ENCODE measurements around the gene GTPBP2. TPM values are rescaled to one million over a fixed set of nuclear protein-coding genes. Genes with fewer than 3 reads are reported as not detected.

GTPBP2 gene
- total and polyA plus RNA-seq, 2 of the 13 experiments (the other 11 are each of a cell fraction or from before 2014, with no cell fraction given): 26.9 to 88.2 TPM

- no peak overlapping the region for H3K4me2 ChIP-seq (ENCODE audit: low read depth, low read length)
- TF ChIP-seq HNF4A (CRISPR knock-in tag; IDR thresholded peaks at IDR 0.05) (no peak), KDM4B (CRISPR knock-in tag; IDR thresholded peaks at IDR 0.05) (no peak), HIC2 (CRISPR knock-in tag; IDR thresholded peaks at IDR 0.05; ENCODE audit: low read depth) (no peak), MLX (CRISPR knock-in tag; IDR thresholded peaks at IDR 0.05) (no peak), ZSCAN12 (CRISPR knock-in tag; IDR thresholded peaks at IDR 0.05) (no peak), PREB (CRISPR knock-in tag; IDR thresholded peaks at IDR 0.05) (no peak), ZXDC (CRISPR knock-in tag; IDR thresholded peaks at IDR 0.05) (no peak), CSRNP1 (CRISPR knock-in tag; IDR thresholded peaks at IDR 0.05) (no peak)
- H3K4me3 ChIP-seq (replicated peaks in 1 of 3; ENCODE audit: insufficient read depth in 1 of 3, low read depth in 2 of 3, low read length in 3 of 3): no peak overlapping the region
- H3K4me1 ChIP-seq (ENCODE audit: insufficient read depth, low read length): peaks cover 41% of the 10 kb centered on the region
- in situ Hi-C loops (cut with HindIII; ENCODE audit: extremely low pct_ligation_motif_present, low pct_unique_long_range_greater_than_20kb): no loop called here
- no peak overlapping the region for H3K27ac ChIP-seq (ENCODE audit: extremely low read length, insufficient read depth, low read length)
- no peaks in the 10 kb centered on the region for H3K27me3 ChIP-seq (ENCODE audit: control insufficient read depth in 1 of 2, insufficient read depth in 2 of 2, low read length in 2 of 2)
- no TSS peak for BruUV-seq (replicated peaks)
- H3K9ac ChIP-seq (ENCODE audit: insufficient read depth, low read depth, low read length): no peak overlapping the region
- ATAC-seq (no peak), FAIRE-seq (no peak), DNase-seq (ENCODE audit: low spot score) (no peak)
- intact Hi-C loops (cut with micrococcal nuclease; ENCODE audit: unreplicated experiment): no loop called here
- ChIA-PET CTCF (ENCODE audit: low intra/inter-chr PET ratio, low total read pairs) (no interaction called here), POLR2A (interaction anchor here (7.5 kb wide), 1 partner anchor 45 kb away, joined by 55 read pairs; the partner anchor contains the start of gene GTPBP2)
- no peaks in the 10 kb centered on the region for H3K9me3 ChIP-seq (ENCODE audit: low read length)
- 97% methylated on average over 8 of the region's 8 CpGs for WGBS (ENCODE audit: low lambda C conversion rate)
- H4K20me1 ChIP-seq (ENCODE audit: insufficient read depth, low read length): no peaks in the 10 kb centered on the region
- no peak overlapping the region for H2AFZ ChIP-seq (ENCODE audit: low read length)
- H3K79me2 ChIP-seq (ENCODE audit: insufficient read depth, low read length): no peaks in the 10 kb centered on the region
- peaks cover 55 to 79% of the 10 kb centered on the region in 2 experiments for H3K36me3 ChIP-seq (replicated peaks in 1 of 2; ENCODE audit: control insufficient read depth in 1 of 2, insufficient read depth in 2 of 2, low read length in 2 of 2)
Observed at GRCh38 chr6:43674921-43675320, 45.9 kb upstream of the GTPBP2 start.
